ENCODE data around the gene TBC1D22A.

DNA sequence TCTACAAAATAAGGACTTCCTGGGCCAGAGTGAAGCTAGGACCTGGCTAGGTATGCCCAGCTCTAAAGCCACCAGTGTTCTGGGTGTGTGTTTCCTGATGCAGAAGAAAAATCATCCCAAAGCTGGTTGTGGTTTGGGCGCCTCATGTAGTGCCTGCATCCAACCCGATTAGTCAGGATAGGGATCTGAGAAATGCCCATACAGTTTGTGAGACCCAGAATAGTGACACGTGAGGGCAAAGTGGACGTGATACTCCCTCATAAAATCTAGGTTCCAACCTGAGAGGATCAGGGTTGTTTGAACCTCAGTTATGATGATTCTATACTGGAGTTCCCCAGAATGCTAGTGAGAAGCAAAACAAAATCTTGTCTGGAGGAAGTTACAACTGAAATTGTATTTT is 238.4 kb downstream of the TBC1D22A start:
- TF ChIP-seq, protein P1, sequence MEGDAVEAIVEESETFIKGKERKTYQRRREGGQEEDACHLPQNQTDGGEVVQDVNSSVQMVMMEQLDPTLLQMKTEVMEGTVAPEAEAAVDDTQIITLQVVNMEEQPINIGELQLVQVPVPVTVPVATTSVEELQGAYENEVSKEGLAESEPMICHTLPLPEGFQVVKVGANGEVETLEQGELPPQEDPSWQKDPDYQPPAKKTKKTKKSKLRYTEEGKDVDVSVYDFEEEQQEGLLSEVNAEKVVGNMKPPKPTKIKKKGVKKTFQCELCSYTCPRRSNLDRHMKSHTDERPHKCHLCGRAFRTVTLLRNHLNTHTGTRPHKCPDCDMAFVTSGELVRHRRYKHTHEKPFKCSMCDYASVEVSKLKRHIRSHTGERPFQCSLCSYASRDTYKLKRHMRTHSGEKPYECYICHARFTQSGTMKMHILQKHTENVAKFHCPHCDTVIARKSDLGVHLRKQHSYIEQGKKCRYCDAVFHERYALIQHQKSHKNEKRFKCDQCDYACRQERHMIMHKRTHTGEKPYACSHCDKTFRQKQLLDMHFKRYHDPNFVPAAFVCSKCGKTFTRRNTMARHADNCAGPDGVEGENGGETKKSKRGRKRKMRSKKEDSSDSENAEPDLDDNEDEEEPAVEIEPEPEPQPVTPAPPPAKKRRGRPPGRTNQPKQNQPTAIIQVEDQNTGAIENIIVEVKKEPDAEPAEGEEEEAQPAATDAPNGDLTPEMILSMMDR (IDR thresholded peaks at IDR 0.05) = no peak
- no peak for TF ChIP-seq POLR2A (IDR thresholded peaks at IDR 0.05)

All from right lobe of liver (tissue), 4 donors.